HG02870 (cell line): ENCODE measurements around the gene MKLN1.
"Not testable (repeated sequence)": the region's sequence is repeated elsewhere in the genome, so short reads cannot be mapped to it uniquely, and the experiment has no call there.

Experiments used
- ATAC-seq: cut with Tn5 transposase; IDR thresholded peaks from one replicate; pipeline ENCODE4 v1.9.1; 2021; ENCODE audit warnings: mild to moderate bottlenecking, moderate library complexity; ENCODE audit not compliant: unreplicated experiment

MKLN1 gene

GRCh38 chr7:131497454-131497853, 169.8 kb downstream of the MKLN1 start:
- no peak for ATAC-seq

- ATAC-seq, result no peak
Observed at GRCh38 chr7:131498237-131498885, 170.7 kb downstream of the MKLN1 start.

GRCh38 chr7:131499801-131500200, 172.1 kb downstream of the MKLN1 start:
- ATAC-seq, result no peak

- no peak for ATAC-seq
Observed at GRCh38 chr7:131500357-131500756, 172.7 kb downstream of the MKLN1 start.

GRCh38 chr7:131501422-131501821, 173.7 kb downstream of the MKLN1 start:
- peak; percentile 83 for ATAC-seq

- ATAC-seq, result no peak
Observed at GRCh38 chr7:131501930-131502685, 174.4 kb downstream of the MKLN1 start.

GRCh38 chr7:131502810-131503508, 175.3 kb downstream of the MKLN1 start:
- ATAC-seq, result no peak

- no peak for ATAC-seq
Observed at GRCh38 chr7:131503639-131504038, 176.0 kb downstream of the MKLN1 start.

- ATAC-seq, result no peak
Observed at GRCh38 chr7:131504157-131504899, 176.7 kb downstream of the MKLN1 start.

GRCh38 chr7:131505037-131505620, 177.5 kb downstream of the MKLN1 start:
- not testable (repeated sequence) for ATAC-seq

GRCh38 chr7:131505636-131506557, 178.2 kb downstream of the MKLN1 start:
- no peak for ATAC-seq

- no peak for ATAC-seq
Observed at GRCh38 chr7:131506597-131506996, 178.9 kb downstream of the MKLN1 start.

- ATAC-seq, result no peak
Observed at GRCh38 chr7:131507592-131508331, 180.1 kb downstream of the MKLN1 start.

- ATAC-seq, result no peak
Observed at GRCh38 chr7:131508754-131509486, 181.2 kb downstream of the MKLN1 start.

- ATAC-seq, result no peak
Observed at GRCh38 chr7:131509781-131510180, 182.1 kb downstream of the MKLN1 start.

- no peak for ATAC-seq
Observed at GRCh38 chr7:131511071-131511470, 183.4 kb downstream of the MKLN1 start.

- no peak for ATAC-seq
Observed at GRCh38 chr7:131511774-131512535, 184.3 kb downstream of the MKLN1 start.
